Omental fat pad (tissue), 4 donors: Measurements from ENCODE around the gene EIPR1. TPM values are rescaled to one million over a fixed set of nuclear protein-coding genes. Genes with fewer than 3 reads are reported as not detected.

Experiments
- total RNA-seq, 4 donors: library from RNA; depleted of rRNA; stranded (reverse); fragments of >200 nt; gene quantifications; one replicate each; pipeline ENCODE4 v1.1.0, GENCODE V29; 2016

EIPR1 gene
- total RNA-seq, 4 donors from 2014 or later: 18.5 to 29.8 (median 21.5) TPM

Other genes with a start within 250 kb of the EIPR1 start
- 10 to 100 TPM; 39.3 to 92.1 (median 53.9) TPM for gene TRAPPC12, start 1.9 kb upstream of the EIPR1 start, total RNA-seq
- 100 to 1,000 TPM in 1 of 4 donors, 10 to 100 TPM in 3; 54.6 to 117 (median 71.3) TPM for gene ADI1, start 141.7 kb upstream of the EIPR1 start, total RNA-seq
- gene RNASEH1, start 180.5 kb upstream of the EIPR1 start, total RNA-seq: 10 to 100 TPM; 17.9 to 26.3 (median 23.8) TPM
- 1,000 to 10,000 TPM; 2,150 to 4,864 (median 2,988) TPM for gene RPS7, start 197.4 kb upstream of the EIPR1 start, total RNA-seq
- 10 to 100 TPM in 1 of 4 donors, 1 to 10 TPM in 3; 3.6 to 15.9 (median 5.9) TPM for gene COLEC11, start 217.3 kb upstream of the EIPR1 start, total RNA-seq